ENCODE results near the gene ADIPOR2.

GRCh38 chr12:1828856-1829255 is 138.0 kb downstream of the ADIPOR2 start:
- no peak for TF ChIP-seq CTCF (IDR thresholded peaks at IDR 0.05)
- no peak for TF ChIP-seq POLR2AphosphoS5 (IDR thresholded peaks at IDR 0.05)
- no peak for TF ChIP-seq POLR2A (IDR thresholded peaks at IDR 0.05)
- TF ChIP-seq EP300 (IDR thresholded peaks at IDR 0.05) = no peak
